ENCODE results near the gene MYO1D.
A peak's percentile ranks its signal among the peaks of the same experiment; 100 is the strongest.

MYO1D gene

GRCh38 chr17:32520737-32521404 lies 356.1 kb downstream of the MYO1D start:
- DNase-seq, result no peak

DNA sequence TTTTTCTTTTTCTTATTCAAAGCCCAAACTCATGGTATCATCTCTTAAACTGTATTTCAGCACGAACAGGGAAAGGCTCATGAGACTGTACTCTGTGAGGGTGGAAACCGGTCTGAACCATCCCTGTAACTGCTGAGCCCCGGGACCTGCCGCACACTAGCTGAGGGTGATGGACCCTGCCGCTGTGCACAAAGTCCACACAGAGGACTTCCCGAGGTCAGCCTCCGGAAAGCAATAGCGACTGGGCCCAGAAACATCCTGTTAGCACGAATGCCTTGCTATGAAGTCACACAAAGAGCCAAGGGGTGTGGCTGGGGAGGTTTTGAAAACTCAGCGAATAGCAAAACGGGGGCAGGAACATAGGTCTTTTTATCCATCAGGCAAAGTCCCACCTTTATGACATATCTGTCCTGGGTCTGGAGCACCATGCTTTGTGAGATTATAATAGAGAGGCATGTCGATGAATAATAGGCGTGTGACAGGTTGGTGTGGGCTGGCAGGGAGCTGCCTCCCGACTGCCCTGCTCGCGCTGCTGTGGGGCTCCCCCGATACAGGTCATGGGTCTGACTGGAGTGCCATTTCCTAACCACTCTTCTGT lies 356.7 kb downstream of the MYO1D start:
- peak; percentile 33 for DNase-seq

GRCh38 chr17:32519228-32520103 lies 357.5 kb downstream of the MYO1D start:
- peak; percentile 69 for DNase-seq

DNA sequence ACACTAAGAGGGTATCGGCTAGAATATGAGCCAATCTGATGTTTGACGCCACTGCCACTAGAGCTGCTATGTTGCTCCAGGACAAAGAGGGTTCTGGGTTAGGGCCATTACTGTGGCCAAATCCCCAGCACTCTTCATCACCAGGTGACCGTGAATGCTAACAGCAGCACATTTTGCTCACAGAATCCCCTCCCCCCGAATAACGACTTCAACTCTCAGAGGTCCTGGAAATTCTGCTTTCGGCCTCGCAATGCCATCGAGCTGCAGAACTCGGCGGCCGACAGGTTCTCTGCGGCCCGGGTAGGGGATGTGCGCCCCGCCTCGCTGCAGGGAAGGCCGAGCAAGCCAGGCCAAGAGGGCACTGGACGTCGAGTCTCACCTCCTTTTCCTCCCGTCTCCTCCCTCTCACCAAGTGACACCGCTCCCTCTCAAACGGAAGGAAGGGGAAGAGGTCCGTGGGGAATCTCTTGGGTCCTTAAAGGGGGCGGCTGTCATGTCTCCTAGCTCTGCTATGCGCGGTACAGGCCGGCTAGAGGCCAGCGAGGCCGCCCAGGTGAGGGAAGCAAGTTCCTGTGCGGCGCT lies 358.2 kb downstream of the MYO1D start:
- no peak for DNase-seq

- DNase-seq, result no peak
These were observed 358.9 kb downstream of the MYO1D start for GRCh38 chr17:32517982-32518381.

- no peak for DNase-seq
These were observed 359.8 kb downstream of the MYO1D start for GRCh38 chr17:32516940-32517701.

GRCh38 chr17:32516450-32516849 lies 360.5 kb downstream of the MYO1D start:
- DNase-seq, result peak; percentile 67

DNA sequence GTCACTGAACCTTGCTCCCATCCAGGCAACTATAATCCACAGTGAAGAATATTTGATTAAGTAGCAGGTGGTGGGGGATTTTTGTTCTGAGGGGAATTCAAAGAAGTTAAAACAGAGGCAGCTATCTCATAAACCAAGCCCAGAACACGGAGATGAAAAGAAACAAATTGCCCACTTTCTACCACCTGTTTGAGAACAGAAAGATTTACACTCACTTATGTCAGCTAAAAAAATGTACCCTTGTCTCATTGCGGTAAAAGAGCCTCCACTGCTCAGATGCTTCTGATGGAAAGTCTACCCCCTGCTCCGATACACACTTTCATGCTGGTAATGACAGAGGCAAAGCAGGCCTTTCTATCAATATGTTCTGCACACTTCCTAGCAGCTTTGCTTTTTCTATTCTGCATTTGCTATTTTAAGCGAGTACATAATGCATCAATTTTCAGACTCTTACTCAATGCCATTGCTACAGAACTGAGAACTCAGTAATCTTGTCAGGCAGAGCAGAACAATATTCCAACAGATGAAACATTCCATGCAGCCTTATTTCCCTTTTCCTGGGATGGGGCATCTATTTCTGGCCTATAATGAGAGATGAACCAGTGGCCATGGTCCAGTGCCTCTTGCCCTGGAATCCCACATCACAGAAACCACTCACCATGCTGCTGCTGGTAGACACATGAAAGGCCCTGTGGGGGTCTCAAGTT lies 361.1 kb downstream of the MYO1D start:
- DNase-seq, result no peak

GRCh38 chr17:32514606-32515005 lies 362.3 kb downstream of the MYO1D start:
- DNase-seq, result no peak

- DNase-seq, result no peak
These were observed 363.3 kb downstream of the MYO1D start for GRCh38 chr17:32513579-32513978.

DNA sequence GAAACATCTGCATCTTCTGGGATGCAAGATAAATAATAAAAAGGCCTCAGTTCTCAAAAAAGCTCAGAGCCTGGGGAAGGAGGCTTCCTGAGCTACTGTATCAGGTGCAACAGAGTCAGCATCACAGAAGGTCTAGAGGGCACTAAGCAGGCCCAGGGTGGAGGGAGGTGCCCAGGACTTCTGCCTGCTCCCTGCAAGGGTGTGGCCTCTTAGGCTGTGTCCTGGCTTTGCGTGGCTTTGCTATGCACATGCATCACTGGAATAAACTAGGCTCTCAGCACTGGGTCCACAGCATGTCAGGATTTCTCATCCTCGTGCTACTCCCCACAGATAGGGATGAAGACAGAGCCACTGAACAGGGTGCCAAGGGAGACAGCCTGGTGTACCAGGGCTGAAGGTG lies 364.6 kb downstream of the MYO1D start:
- DNase-seq, result no peak

DNA sequence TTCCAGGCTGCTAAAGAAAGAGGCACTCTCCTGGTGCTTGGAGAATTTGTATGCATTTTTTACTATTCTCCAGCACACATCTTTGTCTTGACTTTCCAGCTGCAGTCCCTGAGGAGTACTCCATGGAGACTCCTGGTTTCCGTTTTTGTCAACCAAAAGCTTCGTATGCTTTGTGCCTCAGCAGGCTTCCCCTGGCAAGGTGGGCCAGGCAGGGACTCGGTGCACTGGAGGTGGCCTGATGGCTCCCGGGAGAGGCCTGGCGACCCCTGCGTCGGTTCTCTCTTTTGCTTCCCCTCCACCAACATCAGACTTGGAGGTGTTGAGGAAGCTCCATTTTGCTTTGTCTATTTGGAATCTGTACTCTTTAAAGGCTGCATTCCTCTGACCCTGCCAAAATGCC lies 366.5 kb downstream of the MYO1D start:
- no peak for DNase-seq

GRCh38 chr17:32508926-32509325 lies 368.0 kb downstream of the MYO1D start:
- no peak for DNase-seq

DNA sequence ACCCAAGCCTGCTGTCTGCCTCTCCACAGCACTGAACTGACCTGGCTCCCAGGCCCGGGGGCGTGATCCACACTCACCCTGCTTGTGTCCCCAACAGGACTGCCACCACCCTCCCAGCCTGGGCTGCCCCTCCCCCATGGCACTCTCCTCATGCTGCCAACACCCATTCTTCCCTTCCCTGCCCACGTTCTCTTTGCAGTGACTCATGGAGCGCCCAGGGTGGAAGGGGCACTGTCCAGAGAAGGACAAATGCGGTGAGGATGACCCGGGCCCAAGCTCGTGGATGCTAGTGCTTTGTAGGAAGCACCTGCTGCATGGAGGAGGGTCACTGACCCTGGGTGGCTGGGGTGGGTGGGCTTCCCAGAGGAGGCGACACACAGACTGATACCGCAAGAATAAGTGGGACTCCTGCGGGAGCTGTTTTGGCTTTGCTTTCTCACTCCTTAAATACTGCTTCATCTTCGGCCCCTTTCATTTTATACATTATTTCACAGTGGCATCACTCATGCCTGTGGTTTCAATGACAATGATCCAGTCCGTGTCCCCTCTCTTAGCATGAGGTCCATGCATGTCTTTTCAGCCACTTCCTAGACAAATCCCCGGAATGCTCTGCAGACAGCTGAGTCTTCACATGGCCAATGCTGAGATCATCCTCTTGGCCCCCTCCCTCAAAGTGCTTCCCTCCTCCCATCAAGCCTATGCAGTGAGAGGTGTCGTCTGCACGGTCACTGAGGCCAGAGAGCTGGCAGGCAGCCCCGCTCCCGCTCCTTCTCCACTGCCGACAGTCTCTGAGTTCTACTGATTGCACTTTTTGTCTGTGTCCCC lies 372.5 kb downstream of the MYO1D start:
- DNase-seq, result no peak

GRCh38 chr17:32503251-32504165 lies 373.4 kb downstream of the MYO1D start:
- DNase-seq, result no peak

GRCh38 chr17:32502710-32503109 lies 374.2 kb downstream of the MYO1D start:
- DNase-seq, result no peak

- no peak for DNase-seq
These were observed 374.9 kb downstream of the MYO1D start for GRCh38 chr17:32502013-32502412.

- no peak for DNase-seq
These were observed 378.5 kb downstream of the MYO1D start for GRCh38 chr17:32498391-32498790.

- DNase-seq, result no peak
These were observed 379.3 kb downstream of the MYO1D start for GRCh38 chr17:32497431-32498205.
